OCI-LY1 (cell line): ENCODE data around the gene REG4.

ENCODE experiments used
- CTCF ChIP-seq: fragments of 200-600 bp; sonication (generic), shearing (Covaris generic); IDR thresholded peaks from 2 replicates; pipeline ENCODE4 v1.5.1; 2017; ENCODE audit warnings: mild to moderate bottlenecking, antibody characterized with exemption, low read length, moderate library complexity, mixed read lengths
- EZH2 ChIP-seq: fragments of 200-600 bp; sonication (generic), shearing (Covaris generic); IDR thresholded peaks from 2 replicates; pipeline ENCODE4 v1.8.0; 2017; ENCODE audit warnings: borderline replicate concordance, mixed run types, mild to moderate bottlenecking, antibody characterized with exemption, low read length, moderate library complexity, mixed read lengths

GRCh38 chr1:119768778-119769177 is 42.5 kb downstream of the REG4 start, which contains the start of gene HMGCS2:
- TF ChIP-seq CTCF (no peak), EZH2 (no peak)
